ENCODE measurements around the gene SPOCK3. TPM values are rescaled to one million over a fixed set of nuclear protein-coding genes. Genes with fewer than 3 reads are reported as not detected.

SPOCK3 gene
- total RNA-seq, 1 experiment from 2014 or later, result not detected

DNA sequence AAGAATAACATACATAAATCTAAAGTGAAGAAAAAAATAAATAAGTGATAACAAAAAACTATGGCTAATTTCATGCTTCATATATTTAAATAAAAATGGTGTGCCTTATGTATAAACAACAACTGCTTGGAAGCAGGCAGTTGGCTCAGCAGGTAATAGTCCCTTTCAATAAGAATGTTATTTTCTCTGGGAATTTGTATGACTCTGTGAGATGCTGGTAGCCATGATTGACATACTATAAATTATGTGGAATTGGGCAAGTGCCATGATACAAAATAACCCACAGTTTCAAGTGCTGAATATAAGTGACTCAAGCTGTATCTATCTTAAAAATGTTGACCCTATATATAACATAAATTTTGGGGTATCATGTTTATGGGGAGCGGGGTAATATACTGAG is 546.5 kb downstream of the SPOCK3 start:
- in situ Hi-C loops (cut with HindIII; ENCODE audit: low pct_unique_long_range_greater_than_20kb, low sequenced_read_pairs), result no loop called here
- DNase-seq (ENCODE audit: low read depth, low spot score), result no peak

Small RNA genes within 50 kb of the gene (small RNA-seq; reads per million reads assigned to genes)
- gene RNA5SP171, result 0 to 0.29 reads per million in 2 experiments
